CD4-positive, alpha-beta memory T cell (primary cell): ENCODE measurements around the gene UCKL1. TPM values are rescaled to one million over a fixed set of nuclear protein-coding genes. Genes with fewer than 3 reads are reported as not detected.

Experiments
- CTCF ChIA-PET: fragments of 350-600 bp; sonication (Branson Sonifier 250); formaldehyde crosslinking; loops from one replicate; lab custom pipeline; 2021; ENCODE audit warnings: inconsistent platforms; ENCODE audit not compliant: partially characterized antibody; lab: Charles Lee
- POLR2A ChIA-PET: fragments of 350-600 bp; sonication (Branson Sonifier 250); formaldehyde crosslinking; loops from one replicate; lab custom pipeline; 2021; ENCODE audit not compliant: partially characterized antibody; lab: Charles Lee
- DNase-seq, 5 donors: peaks; one replicate each; pipeline versions ENCODE4 v3.0.0 to v3.0.0-alpha.2; 2020 to 2022; ENCODE audit warnings: mixed read lengths in 1 of 5
- H3K27ac ChIP-seq: one replicate; pipeline ENCODE4 v1.7.0; 2013; ENCODE audit warnings: low read depth, low read length
- H3K27me3 ChIP-seq: 2 replicates; pipeline ENCODE4 v1.7.0; 2013; ENCODE audit warnings: mild to moderate bottlenecking, low read length, moderate library complexity; ENCODE audit not compliant: insufficient read depth
- H3K36me3 ChIP-seq: 2 replicates; pipeline ENCODE4 v1.7.0; 2013; ENCODE audit warnings: mild to moderate bottlenecking, low read length, moderate library complexity; ENCODE audit not compliant: insufficient read depth
- H3K4me1 ChIP-seq: 2 replicates; pipeline ENCODE4 v1.7.0; 2013; ENCODE audit warnings: mild to moderate bottlenecking, low read length, moderate library complexity; ENCODE audit not compliant: insufficient read depth
- H3K4me3 ChIP-seq, 2 donors: one replicate each; pipeline ENCODE4 v1.7.0; 2013; ENCODE audit warnings: low read length in 2 of 2, mild to moderate bottlenecking in 1 of 2
- H3K9me3 ChIP-seq, 2 donors: one replicate each; pipeline ENCODE4 v1.7.0; 2013; ENCODE audit warnings: low read length in 2 of 2, control low read depth in 1 of 2; ENCODE audit not compliant: control insufficient read depth in 1 of 2
- H3K27ac Mint-ChIP-seq, 7 donors: one replicate each; pipeline ENCODE4 v1.8.0; 2020 to 2021; ENCODE audit warnings: mixed read lengths in 7 of 7, mild to moderate bottlenecking in 6 of 7, inconsistent platforms in 3 of 7, moderate library complexity in 3 of 7
- H3K27me3 Mint-ChIP-seq, 2 donors: one replicate each; pipeline ENCODE4 v1.8.0; 2020 to 2021; ENCODE audit warnings: mixed read lengths in 2 of 2
- H3K36me3 Mint-ChIP-seq, 2 donors: one replicate each; pipeline ENCODE4 v1.8.0; 2020 to 2021; ENCODE audit warnings: mixed read lengths in 2 of 2, inconsistent platforms in 1 of 2, mild to moderate bottlenecking in 1 of 2
- H3K4me1 Mint-ChIP-seq, 4 donors: one replicate each; pipeline ENCODE4 v1.8.0; 2020 to 2021; ENCODE audit warnings: mixed read lengths in 4 of 4, mild to moderate bottlenecking in 1 of 4
- H3K4me3 Mint-ChIP-seq, 8 donors: one replicate each; pipeline ENCODE4 v1.8.0; 2020 to 2021; ENCODE audit warnings: mixed read lengths in 8 of 8, mild to moderate bottlenecking in 7 of 8, moderate library complexity in 6 of 8, inconsistent platforms in 3 of 8
- H3K9me3 Mint-ChIP-seq, 8 donors: one replicate each; pipeline ENCODE4 v1.8.0; 2020 to 2021; ENCODE audit warnings: mixed read lengths in 8 of 8, mild to moderate bottlenecking in 5 of 8, inconsistent platforms in 3 of 8, moderate library complexity in 1 of 8
- intact Hi-C: fragments of 100-400 bp; cut with micrococcal nuclease; formaldehyde crosslinking; loops from one replicate; pipeline ENCODE4 v1.15.1; 2023
- polyA plus RNA-seq, 2 donors: library from polyadenylated mRNA; unstranded; fragments of 300-500 nt; fragmentation: Illumina TruSeq; gene quantifications; one replicate each; pipeline ENCODE4 v1.2.3, GENCODE V29; 2021
- total RNA-seq, 2 experiments: library from RNA; stranded (reverse); gene quantifications; one replicate each; pipeline ENCODE4 v1.2.3, GENCODE V29; 2021

The UCKL1 gene
- total and polyA plus RNA-seq, 4 experiments from 2014 or later: 26.2 to 55.1 (median 42.7) TPM

- H3K4me1 Mint-ChIP-seq: peaks cover 26 to 60% (median 37%) of the 10 kb centered on the region in 4 donors
Observed at GRCh38 chr20:63947638-63948456, 8.4 kb downstream of the UCKL1 start.

GRCh38 chr20:63946986-63947637 lies 9.1 kb downstream of the UCKL1 start:
- H3K4me3 Mint-ChIP-seq: peak overlapping the region in 6 of 8 donors; percentile 66 to 98 (median 82)
- no peak overlapping the region for H3K27ac ChIP-seq
- no peaks in the 10 kb centered on the region for H3K27me3 Mint-ChIP-seq
- CTCF ChIA-PET: no interaction called here
- H3K9me3 Mint-ChIP-seq: peaks cover 0 to 2% (median 0%) of the 10 kb centered on the region in 8 donors
- POLR2A ChIA-PET: interaction anchor here (0.6 to 0.9 kb wide), 2 partner anchors 9 to 15 kb away, joined by 3 read pairs; partner anchors contain the start of gene UCKL1
- no peaks in the 10 kb centered on the region for H3K9me3 ChIP-seq
- DNase-seq: peak in 1 of 5 donors; percentile 24
- no peak overlapping the region for H3K4me3 ChIP-seq
- intact Hi-C loops: no loop called here
- H3K27ac Mint-ChIP-seq: peak overlapping the region; percentile 1 to 99 (median 57)
- H3K4me1 Mint-ChIP-seq: peaks cover 27 to 60% (median 39%) of the 10 kb centered on the region in 4 donors
- H3K4me1 ChIP-seq: peaks cover 49% of the 10 kb centered on the region
- peaks cover 25% of the 10 kb centered on the region for H3K36me3 ChIP-seq
- H3K36me3 Mint-ChIP-seq: peaks cover 3 to 29% of the 10 kb centered on the region in 2 donors
- H3K27me3 ChIP-seq: no peaks in the 10 kb centered on the region

More at GRCh38 chr20:63947638-63948456, 8.4 kb downstream of the UCKL1 start:
- peaks cover 3 to 27% of the 10 kb centered on the region in 2 donors for H3K36me3 Mint-ChIP-seq
- peak in 3 of 5 donors; percentile 36 to 50 (median 46) for DNase-seq
- intact Hi-C loops: no loop called here
- H3K9me3 Mint-ChIP-seq: no peaks in the 10 kb centered on the region
- POLR2A ChIA-PET: interaction anchor here (0.6 to 0.8 kb wide), 2 partner anchors 9 to 14 kb away, joined by 3 read pairs; no protein-coding TSS in a partner anchor
- H3K4me3 Mint-ChIP-seq: peak overlapping the region; percentile 80 to 98 (median 90)
- CTCF ChIA-PET: no interaction called here
- H3K27ac ChIP-seq: peak overlapping the region; percentile 58
- no peaks in the 10 kb centered on the region for H3K9me3 ChIP-seq
- H3K4me1 ChIP-seq: peaks cover 45% of the 10 kb centered on the region
- H3K27me3 Mint-ChIP-seq: no peaks in the 10 kb centered on the region
- peak overlapping the region; percentile 46 to 52 for H3K4me3 ChIP-seq
- H3K27me3 ChIP-seq: no peaks in the 10 kb centered on the region
- H3K36me3 ChIP-seq: peaks cover 22% of the 10 kb centered on the region
- H3K27ac Mint-ChIP-seq: peak overlapping the region; percentile 91 to 99 (median 97)

GRCh38 chr20:63945921-63946920 lies 10.0 kb downstream of the UCKL1 start:
- Histone ChIP-seq H3K27me3 (no peaks in the 10 kb centered on the region), H3K4me1 (peaks cover 54% of the 10 kb centered on the region), H3K9me3 (no peaks in the 10 kb centered on the region), H3K4me3 (no peak overlapping the region), H3K27ac (no peak overlapping the region), H3K36me3 (peaks cover 25% of the 10 kb centered on the region)
- H3K36me3 Mint-ChIP-seq: peaks cover 7 to 32% of the 10 kb centered on the region in 2 donors
- ChIA-PET POLR2A (interaction anchor here (0.9 kb wide), 1 partner anchor 10 kb away, joined by 3 read pairs; the partner anchor contains the start of gene UCKL1), CTCF (no interaction called here)
- peak overlapping the region in 1 of 8 donors; percentile 90 for H3K4me3 Mint-ChIP-seq
- H3K4me1 Mint-ChIP-seq: peaks cover 29 to 66% (median 44%) of the 10 kb centered on the region in 4 donors
- DNase-seq: peak in 1 of 5 donors; percentile 24
- H3K27me3 Mint-ChIP-seq: no peaks in the 10 kb centered on the region
- H3K27ac Mint-ChIP-seq: peak overlapping the region in 4 of 7 donors; percentile 30 to 99 (median 64)
- intact Hi-C loops: no loop called here
- peaks cover 0 to 2% (median 0%) of the 10 kb centered on the region in 8 donors for H3K9me3 Mint-ChIP-seq

- no peak for DNase-seq
- Mint-ChIP-seq H3K9me3 (peaks cover 0 to 2% (median 0%) of the 10 kb centered on the region in 8 donors), H3K27me3 (no peaks in the 10 kb centered on the region), H3K4me1 (peaks cover 28 to 61% (median 47%) of the 10 kb centered on the region in 4 donors), H3K27ac (peak overlapping the region in 4 of 7 donors; percentile 18 to 61 (median 40)), H3K4me3 (no peak overlapping the region), H3K36me3 (peaks cover 7 to 37% of the 10 kb centered on the region in 2 donors)
- H3K4me1 ChIP-seq: peaks cover 58% of the 10 kb centered on the region
- no peak overlapping the region for H3K4me3 ChIP-seq
- H3K27ac ChIP-seq: no peak overlapping the region
- intact Hi-C loops: no loop called here
- H3K9me3 ChIP-seq: no peaks in the 10 kb centered on the region
- ChIA-PET CTCF (no interaction called here), POLR2A (no interaction called here)
- H3K27me3 ChIP-seq: no peaks in the 10 kb centered on the region
- peaks cover 36% of the 10 kb centered on the region for H3K36me3 ChIP-seq
Observed at GRCh38 chr20:63945031-63945658, 11.1 kb downstream of the UCKL1 start.

- peaks cover 28 to 53% (median 43%) of the 10 kb centered on the region in 4 donors for H3K4me1 Mint-ChIP-seq
- no peak overlapping the region for H3K27ac ChIP-seq
- peaks cover 0 to 2% (median 0%) of the 10 kb centered on the region in 8 donors for H3K9me3 Mint-ChIP-seq
- peaks cover 49% of the 10 kb centered on the region for H3K4me1 ChIP-seq
- H3K36me3 Mint-ChIP-seq: peaks cover 7 to 37% of the 10 kb centered on the region in 2 donors
- H3K36me3 ChIP-seq: peaks cover 39% of the 10 kb centered on the region
- H3K9me3 ChIP-seq: no peaks in the 10 kb centered on the region
- no peak overlapping the region for H3K27ac Mint-ChIP-seq
- no peak overlapping the region for H3K4me3 ChIP-seq
- intact Hi-C loops: no loop called here
- POLR2A ChIA-PET: interaction anchor here (0.8 kb wide), 1 partner anchor 41 kb away, joined by 3 read pairs; no protein-coding TSS in a partner anchor
- H3K27me3 Mint-ChIP-seq: no peaks in the 10 kb centered on the region
- DNase-seq: no peak
- H3K4me3 Mint-ChIP-seq: no peak overlapping the region
- CTCF ChIA-PET: no interaction called here
- no peaks in the 10 kb centered on the region for H3K27me3 ChIP-seq
Observed at GRCh38 chr20:63944078-63944941, 11.9 kb downstream of the UCKL1 start.

GRCh38 chr20:63943808-63944077 lies 12.5 kb downstream of the UCKL1 start:
- CTCF ChIA-PET: no interaction called here
- Histone ChIP-seq H3K9me3 (no peaks in the 10 kb centered on the region), H3K4me1 (peaks cover 44% of the 10 kb centered on the region), H3K36me3 (peaks cover 39% of the 10 kb centered on the region), H3K27me3 (no peaks in the 10 kb centered on the region), H3K4me3 (no peak overlapping the region), H3K27ac (no peak overlapping the region)
- H3K4me1 Mint-ChIP-seq: peaks cover 23 to 47% (median 37%) of the 10 kb centered on the region in 4 donors
- intact Hi-C loops: no loop called here
- H3K36me3 Mint-ChIP-seq: peaks cover 7 to 32% of the 10 kb centered on the region in 2 donors
- H3K4me3 Mint-ChIP-seq: no peak overlapping the region
- H3K27ac Mint-ChIP-seq: no peak overlapping the region
- H3K27me3 Mint-ChIP-seq: no peaks in the 10 kb centered on the region
- DNase-seq: no peak
- peaks cover 0 to 2% (median 0%) of the 10 kb centered on the region in 8 donors for H3K9me3 Mint-ChIP-seq
- POLR2A ChIA-PET: interaction anchor here (0.8 to 1.6 kb wide), 2 partner anchors 12 to 41 kb away, joined by 3 to 16 read pairs; partner anchors contain the start of gene UCKL1
